Panc1 (cell line): ENCODE data around the gene PDPK1. TPM values are rescaled to one million over a fixed set of nuclear protein-coding genes. Genes with fewer than 3 reads are reported as not detected.

Experiments
- ATAC-seq: fragments of 200-7000 bp; cut with Tn5 transposase; 2 replicates; pipeline ENCODE4 v1.9.1; 2020; ENCODE audit warnings: mild to moderate bottlenecking, moderate library complexity
- BruUV-seq: library from RNA; stranded (reverse); fragments of 400-500 nt; replicated peaks from 2 replicates; lab custom pipeline; 2021; lab: Mats Ljungman, UMichigan
- CTCF ChIA-PET: fragments of 300-600 bp; sonication (Branson Sonifier 250); formaldehyde crosslinking; loops from one replicate; lab custom pipeline; 2022; ENCODE audit warnings: antibody characterized with exemption; lab: Charles Lee
- POLR2A ChIA-PET: fragments of 300-600 bp; sonication (Branson Sonifier 250); formaldehyde crosslinking; loops from one replicate; lab custom pipeline; 2022; ENCODE audit warnings: antibody characterized with exemption; lab: Charles Lee
- DNase-seq: peaks from one replicate; pipeline ENCODE4 v3.0.0-alpha.2; 2010; ENCODE audit warnings: low read depth, low spot score
- H3K27ac ChIP-seq: 2 replicates; pipeline ENCODE4 v1.5.1; 2011; ENCODE audit warnings: mild to moderate bottlenecking, low read length, inconsistent platforms
- H3K27me3 ChIP-seq: fragments of 200-500 bp; sonication (Bioruptor generic); 2 replicates; pipeline ENCODE4 v1.6.0; 2014; ENCODE audit warnings: low read length, inconsistent platforms; ENCODE audit not compliant: control insufficient read depth, insufficient read depth
- H3K36me3 ChIP-seq: fragments of 200-500 bp; sonication (Bioruptor generic); 2 replicates; pipeline ENCODE4 v1.5.1; 2014; ENCODE audit warnings: inconsistent platforms, mild to moderate bottlenecking, low read length, moderate library complexity; ENCODE audit not compliant: control insufficient read depth, insufficient read depth
- H3K4me1 ChIP-seq: 2 replicates; pipeline ENCODE4 v1.5.1; 2011; ENCODE audit warnings: inconsistent platforms, mild to moderate bottlenecking, low read length, moderate library complexity; ENCODE audit not compliant: control insufficient read depth, insufficient read depth
- H3K4me3 ChIP-seq, 2 experiments: 2 replicates each; pipeline ENCODE4 v1.5.1; 2011 to 2012; ENCODE audit warnings: low read depth in 2 of 2, low read length in 2 of 2, mild to moderate bottlenecking in 2 of 2, inconsistent platforms in 1 of 2, moderate library complexity in 1 of 2
- H3K9me3 ChIP-seq: fragments of 200-500 bp; sonication (Bioruptor generic); 2 replicates; pipeline ENCODE4 v1.5.1; 2014; ENCODE audit warnings: low read depth, mild to moderate bottlenecking, inconsistent platforms, low read length, moderate library complexity; ENCODE audit not compliant: control insufficient read depth, insufficient read depth
- POLR2AphosphoS5 ChIP-seq: IDR thresholded peaks from 2 replicates; pipeline ENCODE4 v1.6.1; 2012; ENCODE audit warnings: mild to moderate bottlenecking, low read depth, low read length, moderate library complexity
- SIN3A ChIP-seq: IDR thresholded peaks from 2 replicates; pipeline ENCODE4 v1.6.1; 2012; ENCODE audit warnings: low read depth, mild to moderate bottlenecking, low read length, moderate library complexity, borderline replicate concordance; ENCODE audit not compliant: insufficient read depth
- TCF7L2 ChIP-seq: IDR thresholded peaks from 2 replicates; pipeline ENCODE4 v1.6.1; 2011; ENCODE audit warnings: mild to moderate bottlenecking, low read depth, low read length, inconsistent platforms
- in situ Hi-C: cut with HindIII; loops from 2 replicates; pipeline ENCODE4 v1.10.0; 2016; ENCODE audit warnings: low sequenced_read_pairs, low pct_unique_long_range_greater_than_20kb
- intact Hi-C: fragments of 100-400 bp; cut with micrococcal nuclease; formaldehyde crosslinking; loops from one replicate; pipeline ENCODE4 v1.10.0; 2022; ENCODE audit not compliant: unreplicated experiment
- total RNA-seq: library from RNA; stranded (reverse); gene quantifications from one replicate; pipeline ENCODE4 v1.2.1, GENCODE V29; 2021; ENCODE audit not compliant: unreplicated experiment
- TF ChIP-seq, protein P1 (sequence below), 2 experiments: IDR thresholded peaks; 2 replicates each; pipeline ENCODE4 v1.6.1; 2011 to 2012; ENCODE audit warnings: low read depth in 2 of 2, control low read depth in 1 of 2, low read length in 1 of 2, mild to moderate bottlenecking in 1 of 2, moderate library complexity in 1 of 2; ENCODE audit not compliant: insufficient read depth in 1 of 2
- TF ChIP-seq, protein P2 (sequence below): fragments of 450-650 bp; IDR thresholded peaks from 2 replicates; pipeline ENCODE4 v1.5.1; 2017; ENCODE audit warnings: mild to moderate bottlenecking

PDPK1 gene
- total RNA-seq, 1 experiment from 2014 or later: 43.2 TPM

DNA sequence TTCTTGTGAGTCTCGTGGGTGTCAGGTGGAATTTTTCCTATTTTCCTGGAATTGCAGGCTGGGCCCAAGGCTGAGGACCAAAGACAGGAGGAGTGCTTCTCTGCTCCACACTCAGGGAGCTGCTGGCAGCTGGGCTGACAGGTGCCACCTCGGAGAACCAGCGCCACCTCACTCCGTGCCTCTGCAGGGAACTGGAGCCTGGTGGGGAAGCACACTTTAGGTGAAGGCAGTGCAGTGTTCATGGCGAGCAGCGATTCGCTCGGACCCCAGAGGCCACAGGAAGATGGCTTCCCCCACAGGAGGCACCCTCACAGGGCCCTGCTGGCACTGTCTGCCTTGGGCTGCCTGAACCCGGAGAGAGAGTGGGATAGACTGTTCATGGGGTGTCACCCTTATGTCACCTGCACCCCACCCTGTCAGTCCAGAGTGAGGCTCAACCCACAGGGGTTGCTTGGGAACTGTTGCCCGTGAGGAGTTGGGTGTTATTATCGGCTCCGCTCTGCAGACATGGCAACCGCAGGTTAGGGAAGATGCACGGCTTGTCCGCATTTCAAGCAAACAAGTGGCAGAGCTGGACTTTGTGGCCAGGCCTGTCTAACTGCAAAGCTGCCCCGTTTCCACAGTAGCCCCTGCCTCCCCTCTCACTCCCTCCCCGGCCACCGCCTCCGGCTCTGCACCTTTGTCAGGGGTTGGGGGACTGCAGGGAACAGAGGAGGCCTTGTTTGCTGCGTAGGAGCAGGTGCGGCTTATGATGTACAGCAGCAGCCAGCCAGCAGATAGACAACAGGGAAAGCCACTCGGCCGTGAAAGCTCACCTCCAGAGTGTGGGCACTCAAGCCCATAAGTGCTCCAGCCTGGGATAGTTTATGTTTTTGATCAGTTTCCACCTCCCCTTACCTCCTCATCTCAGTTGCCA lies 47.4 kb upstream of the PDPK1 start:
- no peak overlapping the region for H3K27ac ChIP-seq
- no peak for TF ChIP-seq POLR2AphosphoS5
- TF ChIP-seq SIN3A: no peak
- TF ChIP-seq TCF7L2: no peak
- TF ChIP-seq, protein P1, sequence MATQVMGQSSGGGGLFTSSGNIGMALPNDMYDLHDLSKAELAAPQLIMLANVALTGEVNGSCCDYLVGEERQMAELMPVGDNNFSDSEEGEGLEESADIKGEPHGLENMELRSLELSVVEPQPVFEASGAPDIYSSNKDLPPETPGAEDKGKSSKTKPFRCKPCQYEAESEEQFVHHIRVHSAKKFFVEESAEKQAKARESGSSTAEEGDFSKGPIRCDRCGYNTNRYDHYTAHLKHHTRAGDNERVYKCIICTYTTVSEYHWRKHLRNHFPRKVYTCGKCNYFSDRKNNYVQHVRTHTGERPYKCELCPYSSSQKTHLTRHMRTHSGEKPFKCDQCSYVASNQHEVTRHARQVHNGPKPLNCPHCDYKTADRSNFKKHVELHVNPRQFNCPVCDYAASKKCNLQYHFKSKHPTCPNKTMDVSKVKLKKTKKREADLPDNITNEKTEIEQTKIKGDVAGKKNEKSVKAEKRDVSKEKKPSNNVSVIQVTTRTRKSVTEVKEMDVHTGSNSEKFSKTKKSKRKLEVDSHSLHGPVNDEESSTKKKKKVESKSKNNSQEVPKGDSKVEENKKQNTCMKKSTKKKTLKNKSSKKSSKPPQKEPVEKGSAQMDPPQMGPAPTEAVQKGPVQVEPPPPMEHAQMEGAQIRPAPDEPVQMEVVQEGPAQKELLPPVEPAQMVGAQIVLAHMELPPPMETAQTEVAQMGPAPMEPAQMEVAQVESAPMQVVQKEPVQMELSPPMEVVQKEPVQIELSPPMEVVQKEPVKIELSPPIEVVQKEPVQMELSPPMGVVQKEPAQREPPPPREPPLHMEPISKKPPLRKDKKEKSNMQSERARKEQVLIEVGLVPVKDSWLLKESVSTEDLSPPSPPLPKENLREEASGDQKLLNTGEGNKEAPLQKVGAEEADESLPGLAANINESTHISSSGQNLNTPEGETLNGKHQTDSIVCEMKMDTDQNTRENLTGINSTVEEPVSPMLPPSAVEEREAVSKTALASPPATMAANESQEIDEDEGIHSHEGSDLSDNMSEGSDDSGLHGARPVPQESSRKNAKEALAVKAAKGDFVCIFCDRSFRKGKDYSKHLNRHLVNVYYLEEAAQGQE (IDR thresholded peaks at IDR 0.05; ENCODE audit: insufficient read depth in 1 of 2, low read depth in 2 of 2, low read length in 1 of 2): no peak
- TF ChIP-seq, protein P2, sequence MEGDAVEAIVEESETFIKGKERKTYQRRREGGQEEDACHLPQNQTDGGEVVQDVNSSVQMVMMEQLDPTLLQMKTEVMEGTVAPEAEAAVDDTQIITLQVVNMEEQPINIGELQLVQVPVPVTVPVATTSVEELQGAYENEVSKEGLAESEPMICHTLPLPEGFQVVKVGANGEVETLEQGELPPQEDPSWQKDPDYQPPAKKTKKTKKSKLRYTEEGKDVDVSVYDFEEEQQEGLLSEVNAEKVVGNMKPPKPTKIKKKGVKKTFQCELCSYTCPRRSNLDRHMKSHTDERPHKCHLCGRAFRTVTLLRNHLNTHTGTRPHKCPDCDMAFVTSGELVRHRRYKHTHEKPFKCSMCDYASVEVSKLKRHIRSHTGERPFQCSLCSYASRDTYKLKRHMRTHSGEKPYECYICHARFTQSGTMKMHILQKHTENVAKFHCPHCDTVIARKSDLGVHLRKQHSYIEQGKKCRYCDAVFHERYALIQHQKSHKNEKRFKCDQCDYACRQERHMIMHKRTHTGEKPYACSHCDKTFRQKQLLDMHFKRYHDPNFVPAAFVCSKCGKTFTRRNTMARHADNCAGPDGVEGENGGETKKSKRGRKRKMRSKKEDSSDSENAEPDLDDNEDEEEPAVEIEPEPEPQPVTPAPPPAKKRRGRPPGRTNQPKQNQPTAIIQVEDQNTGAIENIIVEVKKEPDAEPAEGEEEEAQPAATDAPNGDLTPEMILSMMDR: no peak
- ChIA-PET CTCF (no interaction called here), POLR2A (no interaction called here)
- DNase-seq (no peak), ATAC-seq (no peak)
- no peaks in the 10 kb centered on the region for H3K9me3 ChIP-seq
- in situ Hi-C loops (no loop called here), intact Hi-C loops (no loop called here)
- no peaks in the 10 kb centered on the region for H3K27me3 ChIP-seq
- H3K4me1 ChIP-seq: peaks cover 5% of the 10 kb centered on the region; the same call in 1 of the 2 replicates
- BruUV-seq: no TSS peak
- H3K36me3 ChIP-seq: no peaks in the 10 kb centered on the region
- H3K4me3 ChIP-seq: no peak overlapping the region

DNA sequence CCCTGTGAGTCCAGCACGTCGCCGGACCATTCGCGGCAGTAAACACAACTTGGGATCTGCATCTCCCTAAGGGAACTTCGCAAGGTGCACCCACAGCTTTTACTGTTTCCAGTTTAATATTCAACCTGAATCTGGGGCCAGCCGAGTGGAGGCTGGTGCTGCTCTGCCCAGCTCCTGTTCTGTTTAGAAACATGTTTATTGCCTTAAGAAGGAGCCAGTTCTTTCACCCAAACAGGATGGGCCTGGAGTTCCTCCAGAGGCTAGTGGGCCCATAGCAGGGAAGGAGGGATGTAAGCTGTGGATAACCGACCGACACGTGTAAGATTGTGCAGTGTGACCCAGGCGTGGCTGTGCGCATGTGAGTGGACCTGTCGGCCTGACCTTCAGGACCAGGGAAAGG lies 45.5 kb upstream of the PDPK1 start:
- in situ Hi-C loops: no loop called here
- CTCF ChIA-PET: no interaction called here
- BruUV-seq: no TSS peak

More for the DNA sequence above, 45.5 kb upstream of the PDPK1 start:
- H3K4me1 ChIP-seq: peaks cover 2% of the 10 kb centered on the region; the same call in 1 of the 2 replicates
- no peaks in the 10 kb centered on the region for H3K36me3 ChIP-seq
- no peaks in the 10 kb centered on the region for H3K27me3 ChIP-seq
- no peak for ATAC-seq
- H3K4me3 ChIP-seq: no peak overlapping the region
- POLR2A ChIA-PET: no interaction called here
- no peak for DNase-seq
- intact Hi-C loops: no loop called here
- no peak overlapping the region for H3K27ac ChIP-seq
- TF ChIP-seq, protein P2: no peak
- TF ChIP-seq SIN3A (no peak), POLR2AphosphoS5 (no peak), TCF7L2 (no peak)
- TF ChIP-seq, protein P1 (IDR thresholded peaks at IDR 0.05; ENCODE audit: insufficient read depth in 1 of 2, low read depth in 2 of 2, low read length in 1 of 2): no peak
- H3K9me3 ChIP-seq: no peaks in the 10 kb centered on the region
